ENCODE measurements around the gene SPINDOC.

DNA sequence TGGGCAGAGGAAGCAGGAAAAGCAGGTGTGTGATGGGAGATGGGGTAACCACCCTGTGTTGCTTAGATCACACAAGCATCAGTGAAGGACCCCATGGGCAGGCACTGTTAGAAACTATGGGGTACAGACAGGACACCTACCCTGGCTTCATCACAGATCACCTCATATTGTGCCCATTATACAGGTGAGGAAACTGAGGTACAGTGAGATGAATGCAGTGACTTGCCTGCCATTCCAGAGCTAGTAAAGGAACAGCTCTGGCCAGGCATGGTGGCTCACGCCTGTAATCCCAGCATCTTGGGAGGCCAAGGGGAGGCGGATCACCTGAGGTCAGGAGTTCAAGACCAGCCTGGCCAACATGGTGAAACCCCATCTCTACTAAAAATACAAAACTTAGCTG lies 19.8 kb downstream of the SPINDOC start:
- no peak for TF ChIP-seq CTCF (IDR thresholded peaks at IDR 0.05; ENCODE audit: insufficient read depth, low read depth, low read length)
- no peak for TF ChIP-seq EZH2 (IDR thresholded peaks at IDR 0.05; ENCODE audit: insufficient read depth, low read length)
